ENCODE results near the gene ATP6AP2. TPM values are rescaled to one million over a fixed set of nuclear protein-coding genes. Genes with fewer than 3 reads are reported as not detected.

ATP6AP2 gene
- total and polyA plus RNA-seq, 2 experiments from 2014 or later: 131 to 158 TPM

- no peaks in the 10 kb centered on the region for H3K9me2 ChIP-seq (replicated peaks; ENCODE audit: insufficient read depth)
- DNase-seq (ENCODE audit: low spot score): no peak
- no peaks in the 10 kb centered on the region for H3K36me3 ChIP-seq (replicated peaks; ENCODE audit: insufficient read depth, low read depth)
- H3K4me1 ChIP-seq (ENCODE audit: insufficient read depth): no peaks in the 10 kb centered on the region
- H2AFZ ChIP-seq: no peak overlapping the region
- H3K9me3 ChIP-seq (ENCODE audit: low read depth): no peaks in the 10 kb centered on the region
- H3K4me2 ChIP-seq: no peak overlapping the region
- TF ChIP-seq EZH2phosphoT487 (IDR thresholded peaks at IDR 0.05; ENCODE audit: low read depth, severe bottlenecking, unreplicated experiment) (no peak), EZH2 (IDR thresholded peaks at IDR 0.05; ENCODE audit: borderline replicate concordance) (no peak), CTCF (IDR thresholded peaks at IDR 0.05; ENCODE audit: poor library complexity) (no peak)
- H3K4me3 ChIP-seq: no peak overlapping the region
- H3K27ac ChIP-seq: no peak overlapping the region
- no peaks in the 10 kb centered on the region for H4K20me1 ChIP-seq (ENCODE audit: insufficient read depth, poor library complexity, severe bottlenecking)
- H3K79me2 ChIP-seq: no peaks in the 10 kb centered on the region
- no peaks in the 10 kb centered on the region for H3K27me3 ChIP-seq
- 88% methylated on average over 2 of the region's 2 CpGs for WGBS (ENCODE audit: low lambda C conversion rate, missing lambda C conversion rate)
Observed at GRCh38 chrX:40653535-40653934, 72.8 kb downstream of the ATP6AP2 start.

Small RNA genes lying within 50 kb of the gene (small RNA-seq; reads per million reads assigned to genes)
- not detected for gene RNU7-164P

Other genes starting within 250 kb of the ATP6AP2 start
- gene MPC1L, start 42.5 kb downstream of the ATP6AP2 start, total RNA-seq: not detected in 2 replicates
- gene MPC1L, start 42.5 kb downstream of the ATP6AP2 start, polyA plus RNA-seq: not detected in 2 replicates
- gene CXorf38, start 66.6 kb downstream of the ATP6AP2 start, total RNA-seq: 10.2 and 11.3 TPM in 2 replicates
- gene CXorf38, start 66.6 kb downstream of the ATP6AP2 start, polyA plus RNA-seq: 5.5 and 6.1 TPM in 2 replicates
- 27.4 and 31.9 TPM in 2 replicates for gene MED14, start 154.6 kb downstream of the ATP6AP2 start, total RNA-seq
- gene MED14, start 154.6 kb downstream of the ATP6AP2 start, polyA plus RNA-seq: 8.5 and 16.0 TPM in 2 replicates